T-helper 2 cell treated with Interferon-gamma antibody and Interleukin-4, amounts not matched to agents 100 ng/mL and 5 ng/mL, for 36 hours (primary cell): ENCODE measurements around the gene MTR. TPM values are rescaled to one million over a fixed set of nuclear protein-coding genes. Genes with fewer than 3 reads are reported as not detected.

Experiments used
- intact Hi-C: fragments of 100-400 bp; cut with micrococcal nuclease; formaldehyde crosslinking; loops from one replicate; pipeline ENCODE4 v1.15.1; 2023
- total RNA-seq: library from RNA; stranded (reverse); gene quantifications from 2 replicates; pipeline ENCODE4 v1.2.3, GENCODE V29; 2022

The MTR gene
- total RNA-seq, 1 donor from 2014 or later: 39.9 TPM

GRCh38 chr1:236774926-236775325 is 20.2 kb upstream of the MTR start:
- intact Hi-C loops: no loop called here

DNA sequence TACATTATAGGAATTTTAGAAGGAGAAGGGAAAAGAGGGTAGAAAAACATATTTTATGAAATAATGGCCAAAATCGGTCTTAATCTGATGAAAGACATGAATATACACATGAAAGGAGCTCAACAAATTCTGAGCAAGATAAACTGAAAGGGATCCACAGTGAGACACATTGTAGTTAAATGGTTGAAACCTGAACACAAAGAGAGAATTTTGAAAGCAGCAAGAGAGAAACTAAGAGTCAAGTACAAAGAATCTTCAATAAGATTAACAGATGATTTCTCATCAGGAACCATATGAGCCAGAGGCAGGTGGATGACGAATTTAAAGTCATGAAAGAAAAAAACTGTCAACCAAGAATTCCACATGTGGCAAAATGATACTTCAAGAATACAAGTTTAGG is 15.8 kb upstream of the MTR start:
- intact Hi-C loops: no loop called here

- intact Hi-C loops: no loop called here
These were observed 9.6 kb upstream of the MTR start for GRCh38 chr1:236785477-236785876.

GRCh38 chr1:236786453-236786852 is 8.6 kb upstream of the MTR start:
- intact Hi-C loops: no loop called here

GRCh38 chr1:236794585-236795034 is 482 bp upstream of the MTR start:
- intact Hi-C loops: loop anchor here (1.0 to 10.0 kb wide), 8 partner anchors 73 to 928 kb away; partner anchors contain the start of genes ACTN2, EDARADD, HEATR1 and LYST

DNA sequence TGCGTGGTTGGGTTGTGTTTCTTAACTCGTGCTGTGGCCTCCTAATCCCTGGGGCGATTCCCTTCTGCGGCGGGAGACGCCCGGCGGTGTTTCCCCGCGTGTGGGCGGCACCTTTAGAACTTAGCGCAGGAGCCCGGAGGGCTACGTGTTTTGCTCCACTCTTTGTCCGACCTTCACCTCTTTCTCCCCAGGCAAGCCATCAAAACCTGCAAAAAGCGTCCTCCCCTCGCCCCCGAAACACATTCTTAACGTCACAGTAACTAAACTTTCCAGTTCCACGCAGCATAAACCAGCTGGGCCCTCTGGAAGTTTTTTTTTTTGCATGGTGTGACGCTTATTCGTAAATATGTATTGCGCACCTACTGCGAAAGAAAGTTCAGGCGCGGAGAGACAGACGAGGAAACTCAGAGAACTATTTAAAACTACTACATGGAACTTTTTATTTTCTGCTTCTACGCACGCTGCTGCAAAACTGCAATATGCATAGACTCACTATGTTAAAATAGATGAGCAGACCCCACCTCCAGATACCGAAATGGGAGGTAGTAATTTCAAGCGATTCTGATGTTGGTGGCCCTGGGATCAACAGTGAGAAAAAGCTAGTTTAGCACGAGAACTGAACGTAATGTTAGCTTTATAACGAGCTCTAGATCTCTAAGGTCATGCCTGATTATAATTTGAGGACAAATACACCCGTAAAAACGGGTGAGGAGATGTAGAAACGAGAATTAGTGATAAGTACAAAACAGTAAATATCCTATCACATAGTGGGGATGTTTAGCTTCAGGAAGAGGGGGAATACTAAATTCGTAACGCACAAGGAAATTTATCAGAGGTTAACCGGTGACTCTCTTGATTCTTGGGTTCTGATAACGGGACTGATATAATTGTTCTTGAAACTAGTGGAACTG is 920 bp downstream of the MTR start:
- intact Hi-C loops: loop anchor here (1.0 to 10.0 kb wide), 9 partner anchors 71 to 1291 kb away; partner anchors contain the start of genes ACTN2, B3GALNT2, EDARADD and HEATR1

DNA sequence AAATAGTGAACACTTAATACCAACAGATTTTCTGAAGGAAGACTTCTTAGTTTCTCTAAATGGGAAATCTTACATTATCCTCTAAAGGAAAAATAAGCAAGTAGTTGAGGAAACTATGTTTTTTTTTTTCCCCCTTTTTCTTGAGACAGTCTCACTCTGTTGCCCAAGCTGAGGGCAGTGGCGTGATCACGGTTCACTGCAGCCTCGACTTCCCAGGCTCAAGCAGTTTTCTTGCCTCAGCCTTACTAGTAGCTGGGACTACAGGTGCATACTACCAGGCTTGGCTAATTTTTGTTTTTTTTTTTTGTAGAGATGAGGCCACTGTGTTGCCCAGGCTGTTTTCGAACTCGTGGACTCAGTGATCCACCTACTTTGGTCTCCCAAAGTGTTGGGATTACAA is 3.9 kb downstream of the MTR start:
- intact Hi-C loops: loop anchor here (5.0 to 10.0 kb wide), 3 partner anchors 68 to 794 kb away; partner anchors contain the start of gene EDARADD

DNA sequence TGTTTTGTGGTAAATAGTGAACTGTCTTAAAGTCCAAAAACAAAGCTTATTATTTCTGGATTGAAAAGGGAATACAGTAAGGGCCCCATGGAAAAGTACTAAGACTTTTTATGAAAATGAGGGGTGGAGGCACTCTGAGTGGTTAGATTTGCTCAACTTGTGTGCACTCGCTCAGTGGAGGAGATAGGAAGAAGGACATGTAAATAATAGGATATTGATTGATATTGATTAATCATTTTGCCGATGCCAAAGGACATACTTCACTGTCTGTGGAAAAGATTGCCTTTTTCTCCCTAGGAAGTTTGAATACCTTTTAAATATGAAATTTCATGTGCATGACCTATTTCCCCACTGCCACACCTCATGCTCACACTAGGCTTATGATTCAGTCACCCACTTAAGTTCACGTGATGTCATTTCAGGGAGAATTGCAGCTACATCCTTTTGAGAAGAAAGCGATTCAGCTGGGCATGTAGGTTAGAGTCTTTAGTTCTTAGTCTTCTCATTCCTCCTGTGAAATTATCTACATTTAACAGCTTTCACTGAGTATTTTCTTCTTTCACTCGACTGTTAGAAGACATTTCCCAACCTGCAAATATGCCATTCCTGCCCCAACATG is 5.0 kb downstream of the MTR start:
- intact Hi-C loops: no loop called here

GRCh38 chr1:236800623-236801022 is 5.5 kb downstream of the MTR start:
- intact Hi-C loops: no loop called here

- intact Hi-C loops: no loop called here
These were observed 7.2 kb downstream of the MTR start for GRCh38 chr1:236802264-236802663.

DNA sequence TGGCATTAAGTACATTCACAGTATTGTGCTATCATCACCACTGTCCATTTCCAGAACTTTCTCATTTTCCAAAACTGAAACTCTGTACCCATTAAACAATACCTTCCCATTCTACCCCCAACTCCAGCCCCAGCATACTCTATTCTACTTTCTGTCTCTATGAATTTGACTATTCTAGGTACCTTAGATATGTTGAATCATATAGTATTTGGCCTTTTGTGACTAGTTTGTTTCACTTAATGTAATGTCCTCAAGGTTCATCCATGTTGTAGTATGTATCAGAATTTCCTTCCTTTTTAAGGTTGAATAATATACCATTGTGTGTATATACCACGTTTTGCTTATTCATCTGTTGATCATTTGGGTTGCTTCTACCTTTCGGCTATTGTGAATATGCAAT is 11.5 kb downstream of the MTR start:
- intact Hi-C loops: no loop called here

- intact Hi-C loops: no loop called here
These were observed 12.9 kb downstream of the MTR start for GRCh38 chr1:236808005-236808404.

DNA sequence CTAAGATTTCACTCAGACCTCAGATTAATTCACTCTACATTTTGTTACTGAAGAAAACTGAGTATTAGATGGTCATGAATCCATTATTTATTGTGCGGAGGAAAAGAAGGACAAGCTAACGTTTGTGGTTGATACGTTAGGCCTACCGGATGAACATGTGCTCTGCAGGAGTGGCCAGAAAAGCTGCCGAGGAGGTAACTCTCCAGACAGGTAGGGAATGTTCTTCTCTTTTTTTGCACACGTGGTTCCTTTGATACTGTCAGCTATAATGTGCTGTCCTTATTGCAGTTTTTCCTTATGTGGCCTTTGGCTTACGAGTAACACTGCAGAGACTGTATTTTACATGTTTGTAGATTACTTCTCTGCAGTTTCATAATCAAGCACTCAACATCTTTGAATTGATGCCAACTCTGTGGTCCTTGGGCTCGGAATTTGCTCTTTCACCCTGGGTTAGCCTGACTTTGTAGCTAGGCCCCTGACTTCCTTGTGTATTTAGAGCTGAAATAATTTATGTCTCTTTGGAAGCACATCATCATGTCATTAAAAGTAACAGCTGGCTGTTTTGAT is 13.6 kb downstream of the MTR start:
- intact Hi-C loops: no loop called here

DNA sequence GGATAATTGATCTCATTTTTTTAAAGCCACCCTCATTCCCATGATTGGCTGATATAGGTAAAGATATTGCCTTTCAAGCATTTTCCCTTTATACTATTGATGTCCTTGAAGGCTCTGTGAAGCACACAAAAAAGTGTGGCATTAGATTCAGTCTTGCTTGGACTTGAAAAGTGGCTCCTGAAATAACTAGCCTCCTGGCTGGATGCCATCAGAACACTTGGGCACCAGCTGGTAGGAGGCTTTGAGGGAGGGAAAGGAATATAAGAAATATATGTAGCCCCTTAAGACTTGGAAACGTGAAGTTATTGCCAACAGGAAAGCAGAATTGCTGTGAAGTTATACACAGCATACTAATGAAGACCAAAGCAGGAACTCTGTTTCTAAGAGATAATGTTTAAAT is 14.1 kb downstream of the MTR start:
- intact Hi-C loops: no loop called here

DNA sequence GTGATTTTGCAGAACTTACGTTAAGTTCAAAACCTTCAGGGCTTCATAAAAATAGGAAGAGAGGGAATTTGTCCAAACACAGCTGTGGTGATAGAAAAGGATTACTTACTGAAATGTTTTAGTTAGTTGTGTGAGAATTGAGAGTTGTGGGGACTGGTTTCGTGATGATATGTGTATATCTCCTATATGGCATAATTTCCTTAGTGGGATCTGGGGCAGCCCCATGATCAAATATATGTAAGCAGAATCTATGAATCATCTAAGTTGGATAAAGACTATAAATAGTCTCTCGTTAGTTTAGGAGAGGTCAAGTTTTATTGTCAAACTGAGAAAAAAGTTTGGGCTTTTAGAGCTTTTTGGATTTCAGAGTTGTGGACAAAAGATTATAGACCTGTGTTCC is 14.9 kb downstream of the MTR start:
- intact Hi-C loops: no loop called here

DNA sequence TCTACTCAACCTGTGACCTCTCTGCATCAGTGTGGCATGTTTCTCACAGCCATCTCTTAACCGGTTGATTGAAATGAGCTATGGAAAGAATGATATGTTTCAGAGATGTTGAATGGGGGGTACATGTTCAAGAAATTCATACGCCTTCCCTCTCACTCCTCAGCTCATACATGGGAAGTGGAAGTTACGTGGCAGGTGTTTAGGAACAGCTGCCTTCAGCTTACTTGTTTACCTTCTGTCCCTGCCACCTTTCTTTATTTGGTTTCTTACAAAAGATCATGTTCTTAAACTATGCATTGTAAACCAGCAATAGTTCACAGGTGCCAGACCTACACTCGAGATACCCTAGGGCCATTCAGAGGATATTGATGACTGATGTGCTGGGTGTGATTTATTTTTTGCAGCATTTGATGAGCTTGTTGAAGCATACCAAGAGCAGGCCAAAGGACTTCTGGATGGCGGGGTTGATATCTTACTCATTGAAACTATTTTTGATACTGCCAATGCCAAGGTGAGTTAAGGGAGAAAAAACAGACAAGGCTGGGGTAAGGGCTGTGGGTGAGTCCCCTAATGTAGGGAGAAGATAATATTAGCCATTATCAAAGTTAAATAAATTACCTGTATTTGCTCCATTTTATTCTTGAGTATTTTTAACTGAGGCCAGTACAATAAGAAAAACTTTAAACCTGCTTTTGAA is 17.4 kb downstream of the MTR start:
- intact Hi-C loops: no loop called here

DNA sequence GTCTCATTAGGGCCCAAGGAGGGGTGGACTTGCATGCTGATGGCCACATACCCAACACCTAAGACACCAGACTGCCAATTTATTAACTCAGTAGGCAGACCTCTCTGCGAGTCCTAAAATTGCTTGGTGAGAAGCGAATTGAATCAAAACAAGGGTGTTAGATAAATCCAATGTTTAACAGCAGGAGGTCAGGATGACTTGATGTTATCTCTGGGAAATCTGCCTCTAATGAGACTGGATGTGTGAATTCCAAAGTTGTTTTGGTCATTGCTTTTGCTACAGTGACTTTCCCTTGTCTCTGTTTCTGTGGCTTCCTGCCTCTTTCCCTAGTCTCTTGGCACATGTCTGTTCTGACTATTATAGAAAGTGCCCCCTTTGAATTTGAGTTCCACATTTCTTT is 20.8 kb downstream of the MTR start:
- intact Hi-C loops: no loop called here

- intact Hi-C loops: no loop called here
These were observed 24.8 kb downstream of the MTR start for GRCh38 chr1:236819856-236820255.

DNA sequence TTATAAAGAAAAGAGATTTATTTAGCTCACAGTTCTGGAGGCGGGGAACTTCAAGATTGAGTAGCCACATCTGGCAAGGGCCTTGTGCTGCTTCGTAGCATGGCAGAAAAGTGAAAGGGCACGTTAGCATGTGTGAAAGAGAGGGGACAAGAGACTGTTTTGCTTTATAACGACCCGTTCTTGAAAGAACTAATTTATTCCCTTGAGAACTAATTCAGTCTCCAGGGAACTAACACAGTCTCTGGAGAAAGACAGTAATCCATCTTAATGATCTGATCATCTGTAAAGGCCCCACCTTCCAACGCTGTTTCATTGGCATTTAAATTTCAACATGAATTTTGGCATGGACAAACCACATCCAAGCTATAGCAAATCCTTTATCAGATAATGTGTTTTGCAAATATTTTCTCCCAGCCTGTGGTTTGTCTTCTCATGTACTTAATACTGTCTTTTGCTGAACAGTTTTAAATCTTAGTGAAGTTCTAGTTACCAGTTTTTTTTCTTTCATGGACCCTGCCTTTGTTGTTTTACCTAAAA is 26.1 kb downstream of the MTR start:
- intact Hi-C loops: no loop called here

DNA sequence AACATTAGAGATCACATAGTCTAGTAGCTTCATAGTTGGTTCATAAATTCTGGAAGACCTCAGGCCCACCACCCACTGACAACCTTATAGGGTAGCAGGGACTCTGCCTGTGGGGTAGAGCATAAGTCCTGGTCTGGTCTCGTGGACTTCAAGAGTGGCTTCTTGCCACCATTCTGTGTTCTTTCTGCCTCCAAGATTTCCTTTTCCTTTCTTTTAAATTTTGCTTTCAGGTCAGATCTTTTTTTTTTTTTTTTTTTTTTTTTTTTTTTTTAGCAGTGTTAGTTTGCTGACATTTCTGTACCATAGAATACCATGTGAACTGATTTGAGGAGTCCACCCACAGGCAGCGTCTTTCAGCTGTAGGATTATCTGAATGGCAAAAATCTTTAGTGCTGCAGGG is 28.5 kb downstream of the MTR start:
- intact Hi-C loops: no loop called here

- intact Hi-C loops: no loop called here
These were observed 34.0 kb downstream of the MTR start for GRCh38 chr1:236829085-236829484.
